22Rv1 (cell line): Measurements from ENCODE around the gene FOXP4.

ENCODE experiments used
- CTCF ChIP-seq: fragments of 450-650 bp; IDR thresholded peaks from 2 replicates; pipeline ENCODE4 v1.5.1; 2017; ENCODE audit warnings: mild to moderate bottlenecking
- ZFX ChIP-seq: fragments of 450-650 bp; IDR thresholded peaks from 2 replicates; pipeline ENCODE4 v1.6.1; 2017; ENCODE audit warnings: antibody characterized with exemption, borderline replicate concordance

GRCh38 chr6:41599852-41600445, 53.8 kb downstream of the FOXP4 start:
- no peak for TF ChIP-seq CTCF
- TF ChIP-seq ZFX, result no peak
